Ovary (tissue), 3 donors: ENCODE data around the gene COL4A1.

Experiments used
- EP300 ChIP-seq: sonication (generic); formaldehyde crosslinking; IDR thresholded peaks from one replicate; pipeline ENCODE4 v1.6.1; 2017; ENCODE audit warnings: antibody characterized with exemption
- POLR2A ChIP-seq: fragments of 450-650 bp; IDR thresholded peaks from one replicate; pipeline ENCODE4 v1.6.1; 2017; ENCODE audit warnings: antibody characterized with exemption, mild to moderate bottlenecking, moderate library complexity
- TF ChIP-seq, protein P1 (sequence below), 3 donors: fragments of 450-650 bp in 2 of 3; fragments of 200-600 bp in 1 of 3; IDR thresholded peaks; one replicate each; pipeline versions ENCODE4 v1.5.1 to v1.8.0; 2016 to 2022; ENCODE audit warnings: antibody characterized with exemption in 3 of 3, mild to moderate bottlenecking in 1 of 3
- donor health status: DM: no; HTN: no; CAD: no.

GRCh38 chr13:110298505-110299282, 8.3 kb downstream of the COL4A1 start:
- TF ChIP-seq, protein P1, sequence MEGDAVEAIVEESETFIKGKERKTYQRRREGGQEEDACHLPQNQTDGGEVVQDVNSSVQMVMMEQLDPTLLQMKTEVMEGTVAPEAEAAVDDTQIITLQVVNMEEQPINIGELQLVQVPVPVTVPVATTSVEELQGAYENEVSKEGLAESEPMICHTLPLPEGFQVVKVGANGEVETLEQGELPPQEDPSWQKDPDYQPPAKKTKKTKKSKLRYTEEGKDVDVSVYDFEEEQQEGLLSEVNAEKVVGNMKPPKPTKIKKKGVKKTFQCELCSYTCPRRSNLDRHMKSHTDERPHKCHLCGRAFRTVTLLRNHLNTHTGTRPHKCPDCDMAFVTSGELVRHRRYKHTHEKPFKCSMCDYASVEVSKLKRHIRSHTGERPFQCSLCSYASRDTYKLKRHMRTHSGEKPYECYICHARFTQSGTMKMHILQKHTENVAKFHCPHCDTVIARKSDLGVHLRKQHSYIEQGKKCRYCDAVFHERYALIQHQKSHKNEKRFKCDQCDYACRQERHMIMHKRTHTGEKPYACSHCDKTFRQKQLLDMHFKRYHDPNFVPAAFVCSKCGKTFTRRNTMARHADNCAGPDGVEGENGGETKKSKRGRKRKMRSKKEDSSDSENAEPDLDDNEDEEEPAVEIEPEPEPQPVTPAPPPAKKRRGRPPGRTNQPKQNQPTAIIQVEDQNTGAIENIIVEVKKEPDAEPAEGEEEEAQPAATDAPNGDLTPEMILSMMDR (IDR thresholded peaks at IDR 0.05) = no peak
- TF ChIP-seq EP300 (no peak), POLR2A (no peak)
